Esophagus (tissue), 2 donors: ENCODE results near the gene RASSF3. TPM values are rescaled to one million over a fixed set of nuclear protein-coding genes. Genes with fewer than 3 reads are reported as not detected.
"Not testable (repeated sequence)": the region's sequence is repeated elsewhere in the genome, so short reads cannot be mapped to it uniquely, and the experiment has no call there.

ENCODE experiments used
- H3K27ac ChIP-seq, 2 donors: one replicate each; pipeline ENCODE4 v1.5.1; 2013; ENCODE audit warnings: low read depth in 2 of 2, mild to moderate bottlenecking in 2 of 2, inconsistent platforms in 1 of 2, low read length in 1 of 2, moderate library complexity in 1 of 2
- H3K27me3 ChIP-seq, 2 donors: one replicate each; pipeline ENCODE4 v1.6.1; 2013; ENCODE audit warnings: low read length in 2 of 2, control low read depth in 1 of 2, mild to moderate bottlenecking in 1 of 2; ENCODE audit not compliant: insufficient read depth in 2 of 2, control insufficient read depth in 1 of 2
- H3K36me3 ChIP-seq, 2 donors: one replicate each; pipeline ENCODE4 v1.6.1; 2013; ENCODE audit warnings: low read length in 1 of 2; ENCODE audit not compliant: control insufficient read depth in 2 of 2, insufficient read depth in 2 of 2
- H3K4me1 ChIP-seq, 2 donors: one replicate each; pipeline ENCODE4 v1.6.1; 2013; ENCODE audit warnings: low read length in 1 of 2; ENCODE audit not compliant: control insufficient read depth in 2 of 2, insufficient read depth in 2 of 2
- H3K4me3 ChIP-seq, 2 donors: one replicate each; pipeline ENCODE4 v1.5.1; 2013; ENCODE audit warnings: low read length in 2 of 2, mild to moderate bottlenecking in 2 of 2, low read depth in 1 of 2, moderate library complexity in 1 of 2
- H3K9me3 ChIP-seq, 2 donors: one replicate each; pipeline ENCODE4 v1.6.1; 2013; ENCODE audit warnings: mild to moderate bottlenecking in 2 of 2, low read depth in 1 of 2, low read length in 1 of 2, moderate library complexity in 1 of 2; ENCODE audit not compliant: control insufficient read depth in 2 of 2, insufficient read depth in 1 of 2
- WGBS, 2 donors: extraction: QIAGEN DNeasy Blood & Tissue Kit; methylation state at CpG; one replicate each; pipeline ENCODE4 v1.1.7; 2013; 5-methylcytosine and 5-hydroxymethylcytosine counted together
- polyA plus RNA-seq, 2 donors: library from polyadenylated mRNA; stranded (reverse); fragments of 200-250 nt; gene quantifications; one replicate each; pipeline ENCODE4 v1.2.3, GENCODE V29; 2013
- donor health status: healthy with polysubstance abuse.
- donor health status: Bipolar disorder and iron deficiency.

RASSF3 gene
- polyA plus RNA-seq, 2 donors = 12.2 to 12.5 TPM

- no peaks in the 10 kb centered on the region for H3K9me3 ChIP-seq
Measured at GRCh38 chr12:64611341-64612284, 1.3 kb downstream of the RASSF3 start.

GRCh38 chr12:64612843-64613242, 2.5 kb downstream of the RASSF3 start:
- WGBS, 2 donors = 36 to 43% methylated on average over 4 of the region's 4 CpGs
- Histone ChIP-seq H3K27ac (no peak overlapping the region), H3K27me3 (no peaks in the 10 kb centered on the region), H3K4me1 (no peaks in the 10 kb centered on the region), H3K4me3 (no peak overlapping the region), H3K9me3 (no peaks in the 10 kb centered on the region), H3K36me3 (no peaks in the 10 kb centered on the region)

More at GRCh38 chr12:64611341-64612284, 1.3 kb downstream of the RASSF3 start:
- Histone ChIP-seq H3K4me1 (no peaks in the 10 kb centered on the region), H3K27me3 (no peaks in the 10 kb centered on the region), H3K4me3 (peak overlapping the region; percentile 93), H3K36me3 (no peaks in the 10 kb centered on the region), H3K27ac (peak overlapping the region; percentile 93)
- WGBS, 2 donors = 7 to 11% methylated on average over 31 of the region's 31 CpGs

- not testable (repeated sequence) for H3K27ac ChIP-seq, H3K4me1 ChIP-seq, H3K9me3 ChIP-seq, H3K36me3 ChIP-seq, H3K4me3 ChIP-seq, H3K27me3 ChIP-seq
- WGBS, 2 donors = 93 to 94% methylated on average over 19 of the region's 19 CpGs
Measured at GRCh38 chr12:64613775-64614398, 3.6 kb downstream of the RASSF3 start.

GRCh38 chr12:64616201-64616600, 5.9 kb downstream of the RASSF3 start:
- H3K4me3 ChIP-seq = no peak overlapping the region
- no peaks in the 10 kb centered on the region for H3K9me3 ChIP-seq
- WGBS, 2 donors = 33% methylated on average over 3 of the region's 3 CpGs
- H3K36me3 ChIP-seq = no peaks in the 10 kb centered on the region
- H3K27ac ChIP-seq = peak overlapping the region in 1 of 2 donors; percentile 2
- H3K27me3 ChIP-seq = no peaks in the 10 kb centered on the region
- no peaks in the 10 kb centered on the region for H3K4me1 ChIP-seq

GRCh38 chr12:64618953-64619590, 8.8 kb downstream of the RASSF3 start:
- WGBS, 2 donors = 73 to 77% methylated on average over 3 of the region's 3 CpGs
- Histone ChIP-seq H3K4me1 (no peaks in the 10 kb centered on the region), H3K27me3 (no peaks in the 10 kb centered on the region), H3K9me3 (no peaks in the 10 kb centered on the region), H3K4me3 (no peak overlapping the region), H3K36me3 (no peaks in the 10 kb centered on the region), H3K27ac (peak overlapping the region; percentile 26 to 34)

- peak overlapping the region in 1 of 2 donors; percentile 31 for H3K27ac ChIP-seq
- no peaks in the 10 kb centered on the region for H3K27me3 ChIP-seq
- no peaks in the 10 kb centered on the region for H3K36me3 ChIP-seq
- no peaks in the 10 kb centered on the region for H3K4me1 ChIP-seq
- no peaks in the 10 kb centered on the region for H3K9me3 ChIP-seq
- WGBS, 2 donors = 86 to 90% methylated on average over 13 of the region's 13 CpGs
- H3K4me3 ChIP-seq = no peak overlapping the region
Measured at GRCh38 chr12:64621257-64621942, 11.1 kb downstream of the RASSF3 start.

- WGBS, 2 donors = 93 to 94% methylated on average over 4 of the region's 4 CpGs
- Histone ChIP-seq H3K9me3 (no peaks in the 10 kb centered on the region), H3K27me3 (no peaks in the 10 kb centered on the region), H3K27ac (peak overlapping the region in 1 of 2 donors; percentile 18), H3K4me3 (no peak overlapping the region), H3K36me3 (no peaks in the 10 kb centered on the region), H3K4me1 (no peaks in the 10 kb centered on the region)
Measured at GRCh38 chr12:64624035-64624434, 13.7 kb downstream of the RASSF3 start.

GRCh38 chr12:64625243-64626077, 15.2 kb downstream of the RASSF3 start:
- Histone ChIP-seq H3K36me3 (no peaks in the 10 kb centered on the region), H3K27ac (peak overlapping the region; percentile 67 to 89), H3K27me3 (no peaks in the 10 kb centered on the region), H3K4me1 (no peaks in the 10 kb centered on the region), H3K9me3 (no peaks in the 10 kb centered on the region), H3K4me3 (peak overlapping the region in 1 of 2 donors; percentile 35)
- 14 to 16% methylated on average over 15 of the region's 15 CpGs for WGBS, 2 donors
